Rectal smooth muscle tissue (tissue), 1 donor: ENCODE measurements around the gene CPLANE2.
"Not testable (repeated sequence)": the region's sequence is repeated elsewhere in the genome, so short reads cannot be mapped to it uniquely, and the experiment has no call there.

Experiments used
- H3K27ac ChIP-seq: one replicate; pipeline ENCODE4 v1.7.0; 2013; ENCODE audit warnings: low read depth, low read length, inconsistent platforms
- H3K27me3 ChIP-seq: one replicate; pipeline ENCODE4 v1.7.0; 2013; ENCODE audit warnings: low read length; ENCODE audit not compliant: control insufficient read depth, insufficient read depth
- H3K36me3 ChIP-seq: one replicate; pipeline ENCODE4 v1.7.0; 2013; ENCODE audit warnings: low read length; ENCODE audit not compliant: control insufficient read depth, insufficient read depth
- H3K4me1 ChIP-seq: one replicate; pipeline ENCODE4 v1.7.0; 2013; ENCODE audit warnings: low read length; ENCODE audit not compliant: control insufficient read depth, insufficient read depth
- H3K4me3 ChIP-seq: one replicate; pipeline ENCODE4 v1.7.0; 2013; ENCODE audit warnings: low read length
- H3K9ac ChIP-seq: one replicate; pipeline ENCODE4 v1.7.0; 2013; ENCODE audit warnings: low read length

Gene CPLANE2

DNA sequence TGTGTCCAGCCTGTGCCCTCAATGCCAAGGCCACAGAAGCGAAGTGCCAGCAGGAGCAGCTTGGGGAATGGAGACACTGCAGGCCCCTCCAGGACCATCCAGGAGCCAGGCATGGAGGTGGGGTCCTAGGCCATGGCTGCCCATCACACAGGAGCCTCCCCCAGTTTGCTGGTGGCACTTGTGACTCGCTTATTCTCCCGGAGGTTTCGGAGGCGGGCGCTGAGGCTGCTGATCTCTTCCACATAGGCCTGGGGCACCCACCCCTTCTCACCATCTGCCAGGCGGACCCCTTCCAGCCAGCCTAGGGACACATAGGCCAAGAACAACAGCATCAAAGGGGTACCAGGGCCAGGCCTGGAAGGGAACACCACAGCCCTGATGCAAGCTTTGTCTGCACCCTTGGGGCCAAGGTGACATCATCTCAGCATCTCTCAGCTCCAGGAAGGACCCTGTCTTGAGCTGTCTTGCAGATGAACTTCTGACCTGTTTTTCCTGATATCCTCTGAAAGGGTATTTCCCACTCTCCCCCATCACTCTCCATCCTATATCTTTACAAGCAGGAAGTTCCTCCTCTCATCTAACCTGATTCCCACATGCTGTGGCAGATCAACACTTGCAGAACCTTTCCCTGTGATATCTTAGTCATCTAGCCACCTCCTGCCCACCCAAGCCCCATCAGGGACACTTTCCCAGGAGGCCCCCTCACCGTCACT is 38.4 kb downstream of the CPLANE2 start:
- no peak overlapping the region for H3K9ac ChIP-seq
- H3K4me1 ChIP-seq = no peaks in the 10 kb centered on the region

DNA sequence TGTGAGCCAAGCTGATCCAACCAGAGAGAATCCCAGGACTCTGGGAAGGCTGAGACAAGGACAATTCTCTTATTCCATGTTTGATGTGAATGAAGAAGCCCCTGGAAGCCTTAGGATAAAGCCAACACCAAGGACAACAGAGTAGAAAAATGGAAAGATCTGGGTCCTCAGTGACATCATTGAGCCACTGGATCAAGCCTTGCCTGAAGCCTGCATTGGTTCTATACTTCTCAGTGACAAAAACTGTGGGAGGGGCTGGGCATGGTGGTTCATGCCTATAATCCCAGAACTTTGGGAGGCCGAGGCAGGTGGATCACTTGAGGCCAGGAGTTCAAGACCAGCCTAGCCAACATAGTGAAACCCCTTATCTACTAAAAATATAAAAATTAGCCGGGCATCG is 40.1 kb downstream of the CPLANE2 start:
- Histone ChIP-seq H3K36me3 (no peaks in the 10 kb centered on the region), H3K9ac (no peak overlapping the region), H3K4me1 (no peaks in the 10 kb centered on the region), H3K27me3 (no peaks in the 10 kb centered on the region), H3K27ac (no peak overlapping the region), H3K4me3 (no peak overlapping the region)

More for the DNA sequence above, 38.4 kb downstream of the CPLANE2 start:
- Histone ChIP-seq H3K36me3 (no peaks in the 10 kb centered on the region), H3K27me3 (no peaks in the 10 kb centered on the region), H3K4me3 (no peak overlapping the region), H3K27ac (no peak overlapping the region)

DNA sequence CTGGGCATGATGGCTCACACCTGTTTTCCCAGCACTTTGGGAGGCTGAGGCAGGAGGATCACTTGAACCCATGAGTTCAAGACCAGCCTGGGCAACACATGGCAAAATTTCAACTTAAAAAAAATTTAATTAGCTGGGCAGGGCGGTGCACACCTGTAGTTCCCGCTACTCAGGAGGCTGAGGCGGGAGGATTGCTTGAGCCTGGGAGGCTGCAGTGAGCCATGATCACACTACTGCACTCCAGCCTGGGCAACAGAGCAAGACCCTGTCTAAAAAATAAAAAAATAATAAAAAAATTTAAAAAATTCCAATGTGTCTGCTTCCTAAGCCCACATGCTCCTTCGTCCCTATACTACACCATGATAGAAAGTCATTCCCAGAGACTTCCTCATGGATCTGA is 40.8 kb downstream of the CPLANE2 start:
- H3K36me3 ChIP-seq, H3K4me3 ChIP-seq, H3K27ac ChIP-seq, H3K9ac ChIP-seq, H3K27me3 ChIP-seq, H3K4me1 ChIP-seq: not testable (repeated sequence)

DNA sequence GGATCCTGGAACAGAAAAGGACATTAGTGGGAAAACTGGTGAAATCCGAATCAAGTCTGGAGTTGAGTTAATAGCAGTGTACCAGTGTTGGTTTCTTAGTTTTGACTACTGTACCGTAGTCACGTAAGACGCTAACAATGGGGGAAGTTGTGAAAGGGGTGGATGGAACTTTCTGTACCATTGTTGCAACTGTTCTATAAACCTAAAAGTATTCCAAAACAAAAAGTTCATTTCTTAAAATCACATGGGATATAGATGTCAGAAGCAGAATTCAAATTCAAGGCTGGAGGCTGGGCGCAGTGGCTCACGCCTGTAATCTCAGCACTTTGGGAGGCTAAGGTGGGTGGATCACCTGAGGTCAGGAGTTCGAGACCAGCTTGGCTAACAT is 41.5 kb downstream of the CPLANE2 start:
- no peaks in the 10 kb centered on the region for H3K27me3 ChIP-seq
- H3K4me3 ChIP-seq = no peak overlapping the region
- H3K36me3 ChIP-seq = no peaks in the 10 kb centered on the region
- H3K27ac ChIP-seq = no peak overlapping the region
- H3K4me1 ChIP-seq = no peaks in the 10 kb centered on the region
- no peak overlapping the region for H3K9ac ChIP-seq

DNA sequence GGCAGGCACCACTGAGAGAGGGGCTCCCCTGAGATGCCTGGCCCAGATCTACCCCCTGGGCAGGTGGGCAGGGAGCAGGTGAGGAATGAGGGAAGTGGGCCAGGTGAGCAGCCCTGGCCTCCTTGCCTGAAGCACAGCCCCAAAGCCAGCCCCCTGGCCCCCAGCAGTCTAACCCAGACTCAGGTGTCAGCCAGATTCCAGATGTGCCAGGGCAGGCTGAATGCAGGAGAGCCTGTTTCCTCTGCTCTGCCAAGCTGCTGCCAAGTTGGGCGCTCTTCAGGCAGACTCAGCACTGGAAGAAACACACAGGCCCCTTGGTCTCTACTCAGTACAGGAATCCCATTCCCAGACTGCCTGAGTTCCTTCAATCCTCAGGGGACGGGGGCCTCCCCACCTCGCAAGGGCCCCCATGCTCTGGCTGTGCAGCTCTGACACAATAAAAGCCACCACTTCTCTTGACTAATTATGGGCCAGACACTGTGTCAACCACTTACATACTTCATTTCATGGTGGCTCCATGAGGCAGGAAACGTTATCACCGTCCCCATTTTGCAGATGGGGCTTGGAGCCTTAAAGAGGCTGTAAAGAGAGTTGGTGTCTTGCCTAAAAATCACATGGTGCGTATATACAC is 45.0 kb downstream of the CPLANE2 start:
- H3K4me1 ChIP-seq = no peaks in the 10 kb centered on the region
- H3K27me3 ChIP-seq = no peaks in the 10 kb centered on the region
- no peak overlapping the region for H3K4me3 ChIP-seq
- no peak overlapping the region for H3K27ac ChIP-seq
- no peaks in the 10 kb centered on the region for H3K36me3 ChIP-seq
- no peak overlapping the region for H3K9ac ChIP-seq

DNA sequence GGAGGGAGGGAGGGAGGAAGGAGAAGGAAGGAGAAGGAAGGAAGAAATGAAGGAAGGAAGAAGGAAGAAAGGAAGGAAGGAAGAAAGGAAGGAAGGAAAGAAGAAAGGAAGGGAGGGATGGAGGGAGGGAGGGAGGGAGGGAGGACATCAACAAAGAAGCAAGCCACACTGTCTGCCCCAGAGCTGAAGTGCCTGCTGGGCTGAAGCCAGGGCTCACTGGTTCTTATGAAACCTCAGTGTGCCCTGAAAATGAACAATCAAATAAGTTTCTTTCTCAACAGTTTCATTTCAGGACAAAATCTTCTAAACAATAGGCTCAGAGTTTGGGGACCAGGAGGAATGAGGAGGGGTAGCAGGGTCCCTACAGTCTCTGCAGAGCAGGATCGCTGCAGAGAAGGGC is 45.7 kb downstream of the CPLANE2 start:
- Histone ChIP-seq H3K4me1 (no peaks in the 10 kb centered on the region), H3K9ac (no peak overlapping the region), H3K36me3 (no peaks in the 10 kb centered on the region), H3K27ac (no peak overlapping the region), H3K4me3 (no peak overlapping the region), H3K27me3 (no peaks in the 10 kb centered on the region)

DNA sequence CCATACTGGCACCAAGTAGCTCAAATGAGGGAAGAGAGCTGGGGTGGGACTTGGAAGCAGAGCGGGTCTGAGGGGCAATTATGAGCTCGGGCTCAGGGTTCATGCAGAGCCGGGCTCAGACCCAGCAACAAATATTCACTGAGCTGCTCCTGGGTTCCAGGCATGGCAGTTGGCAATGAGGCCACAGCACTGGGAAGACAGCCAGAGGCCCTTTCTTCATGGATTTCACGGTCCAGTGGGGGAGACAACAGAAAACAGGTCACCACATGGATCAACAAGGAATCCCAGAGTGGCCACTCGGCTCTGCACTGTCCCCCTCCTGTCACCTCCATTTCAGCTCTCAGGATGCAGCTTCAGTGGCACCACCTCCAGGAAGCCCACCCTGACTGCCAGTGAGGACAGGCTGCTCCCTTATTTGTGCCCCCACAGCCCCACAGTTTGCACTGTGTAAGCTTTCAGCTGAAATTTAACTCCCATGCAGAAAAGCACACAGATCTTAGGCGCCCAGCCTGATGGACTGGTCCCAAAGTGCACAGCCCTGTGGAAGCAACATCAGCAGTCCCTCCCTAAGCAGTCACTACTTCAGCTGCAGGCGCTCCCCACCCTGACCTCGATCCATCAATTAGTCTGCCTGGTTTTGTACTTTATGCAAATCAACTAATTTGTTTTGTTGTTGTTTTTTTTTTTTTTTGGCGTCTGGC is 46.9 kb downstream of the CPLANE2 start:
- H3K27ac ChIP-seq = no peak overlapping the region
- no peak overlapping the region for H3K4me3 ChIP-seq
- H3K27me3 ChIP-seq = no peaks in the 10 kb centered on the region
- no peaks in the 10 kb centered on the region for H3K4me1 ChIP-seq
- no peak overlapping the region for H3K9ac ChIP-seq
- H3K36me3 ChIP-seq = no peaks in the 10 kb centered on the region

DNA sequence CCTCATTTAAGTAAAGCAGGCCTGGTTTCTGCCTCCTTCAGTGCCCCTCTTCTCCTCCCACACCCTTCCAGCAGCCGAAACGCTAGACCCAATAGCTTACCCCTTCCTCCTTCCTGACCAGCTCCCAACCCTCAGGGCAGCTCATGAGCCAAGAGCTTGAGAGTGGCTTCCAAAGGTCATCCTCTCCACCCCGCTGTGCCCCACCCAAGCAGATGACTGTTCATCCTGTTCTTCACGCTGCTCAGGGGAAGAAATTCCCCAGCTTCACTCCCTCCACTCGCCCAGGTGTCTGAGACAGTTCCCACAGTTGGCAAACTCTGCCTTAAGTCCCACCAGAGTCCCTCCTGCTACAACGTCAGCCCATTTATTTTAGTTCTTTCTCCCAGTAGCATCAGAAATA is 48.0 kb downstream of the CPLANE2 start:
- H3K27ac ChIP-seq = no peak overlapping the region
- no peaks in the 10 kb centered on the region for H3K27me3 ChIP-seq
- no peak overlapping the region for H3K4me3 ChIP-seq
- no peak overlapping the region for H3K9ac ChIP-seq
- H3K4me1 ChIP-seq = no peaks in the 10 kb centered on the region
- no peaks in the 10 kb centered on the region for H3K36me3 ChIP-seq

DNA sequence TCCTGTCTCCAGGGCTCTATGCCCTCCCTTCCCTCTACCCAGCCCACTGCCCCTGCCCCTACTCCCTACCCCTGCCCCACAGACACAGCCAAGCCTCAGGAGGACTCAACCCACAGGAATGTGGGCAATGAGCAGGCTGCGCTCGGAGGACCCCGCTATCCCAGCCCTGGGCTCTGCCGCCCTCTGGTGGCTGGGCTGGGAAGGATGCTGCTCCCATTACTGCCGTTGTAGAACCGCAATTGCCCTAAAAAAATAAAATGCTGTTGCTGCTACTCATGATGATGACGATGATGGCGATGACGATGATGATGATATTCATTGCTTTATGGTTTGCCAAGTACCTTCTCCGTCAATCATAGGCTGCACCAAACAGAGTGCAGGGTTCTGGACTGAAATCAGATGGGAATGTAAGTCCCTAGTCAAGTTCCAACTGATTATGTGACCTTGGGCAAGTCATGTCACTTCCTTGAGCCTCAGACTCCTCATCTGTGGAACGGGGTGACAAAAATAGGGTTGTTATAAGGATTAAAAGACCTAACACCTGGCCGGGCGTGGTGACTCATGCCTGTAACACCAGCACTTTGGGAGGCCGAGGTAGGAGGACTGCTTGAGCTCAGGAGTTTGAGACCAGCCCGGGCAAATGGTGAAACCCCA is 49.1 kb downstream of the CPLANE2 start:
- Histone ChIP-seq H3K36me3 (no peaks in the 10 kb centered on the region), H3K27ac (no peak overlapping the region), H3K4me3 (no peak overlapping the region), H3K27me3 (no peaks in the 10 kb centered on the region), H3K9ac (no peak overlapping the region), H3K4me1 (no peaks in the 10 kb centered on the region)

DNA sequence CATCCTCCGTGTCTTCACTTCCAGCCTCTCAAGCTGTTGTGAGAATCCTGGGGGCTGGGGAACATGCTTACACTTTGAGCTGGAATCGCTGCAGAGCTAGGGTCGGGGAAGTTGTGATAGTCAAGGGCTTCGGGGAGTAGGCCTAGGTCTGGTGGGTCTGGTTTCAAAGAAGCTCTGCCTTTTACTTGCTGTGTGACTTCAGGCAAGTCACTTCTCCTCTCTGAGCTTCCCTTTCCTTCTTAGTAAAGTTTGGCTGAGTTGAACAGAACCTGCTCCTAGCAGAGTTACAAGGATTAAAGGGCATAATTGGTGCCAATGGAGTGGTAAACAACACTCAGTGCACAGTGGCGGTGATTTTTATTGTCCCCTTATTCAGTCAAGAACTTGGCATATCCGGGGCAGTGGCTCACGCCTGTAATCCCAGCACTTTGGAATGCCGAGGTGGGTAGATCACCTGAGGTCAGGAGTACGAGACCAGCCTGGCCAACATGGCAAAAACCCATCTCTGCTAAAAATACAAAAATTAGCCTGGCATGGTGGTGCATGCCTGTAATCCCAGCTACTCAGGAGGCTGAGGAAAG is 50.2 kb downstream of the CPLANE2 start:
- Histone ChIP-seq H3K27me3 (no peaks in the 10 kb centered on the region), H3K4me1 (peaks cover 8% of the 10 kb centered on the region), H3K27ac (no peak overlapping the region), H3K36me3 (no peaks in the 10 kb centered on the region), H3K4me3 (no peak overlapping the region), H3K9ac (no peak overlapping the region)

DNA sequence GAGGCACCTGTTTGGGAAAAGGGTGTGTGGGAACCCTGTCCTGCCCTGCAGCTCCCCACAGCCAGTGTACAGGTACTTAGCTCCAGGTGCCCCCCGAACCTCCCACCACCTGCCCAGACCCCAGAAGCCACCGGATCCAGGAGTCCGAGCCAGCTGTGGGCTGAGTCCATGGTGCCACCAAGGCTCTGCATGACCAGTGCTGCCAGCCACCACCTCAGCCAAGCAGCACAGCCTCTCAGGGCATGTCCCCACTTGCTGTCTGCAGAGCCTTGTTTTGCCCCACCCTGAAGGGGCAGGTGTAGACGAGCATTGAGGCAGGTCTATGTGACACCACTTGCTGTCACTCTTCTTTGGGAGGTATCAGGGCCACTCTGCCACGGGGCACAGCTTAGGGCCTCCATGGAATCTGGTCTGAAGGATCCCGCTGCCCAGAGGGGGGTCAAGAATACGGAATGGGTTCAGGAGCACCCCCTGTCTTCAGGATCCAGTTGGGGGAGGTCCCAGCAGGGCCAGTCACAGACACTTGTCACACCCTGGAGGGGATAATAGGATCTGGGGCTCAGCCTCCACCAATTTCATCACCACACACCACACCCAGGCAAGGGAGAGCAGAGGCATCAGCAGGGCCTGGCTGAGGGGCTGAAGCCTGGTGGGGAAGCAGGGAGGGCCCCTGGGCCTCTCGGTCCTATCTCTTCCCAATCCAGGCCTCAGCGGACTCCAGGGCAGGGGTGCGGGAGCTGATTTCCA is 52.3 kb downstream of the CPLANE2 start:
- Histone ChIP-seq H3K4me1 (peaks cover 15% of the 10 kb centered on the region), H3K36me3 (no peaks in the 10 kb centered on the region), H3K9ac (no peak overlapping the region), H3K4me3 (no peak overlapping the region), H3K27ac (no peak overlapping the region), H3K27me3 (no peaks in the 10 kb centered on the region)
